Smooth muscle cell (in vitro differentiated cells): ENCODE measurements around the gene SCG3. TPM values are rescaled to one million over a fixed set of nuclear protein-coding genes. Genes with fewer than 3 reads are reported as not detected.

Experiments used
- DNase-seq: peaks from one replicate; lab custom pipeline; 2025; ENCODE audit not compliant: unreplicated experiment; lab: John Stamatoyannopoulos, UW
- H2AFZ ChIP-seq: fragments of 200-600 bp; sonication (generic); 2 replicates; pipeline ENCODE4 v1.6.0; 2016; ENCODE audit warnings: antibody characterized with exemption, low read depth, mild to moderate bottlenecking
- H3F3A ChIP-seq: fragments of 200-600 bp; sonication (generic); 2 replicates; pipeline ENCODE4 v1.6.0; 2017; ENCODE audit warnings: antibody characterized with exemption, low read depth
- H3K27ac ChIP-seq: fragments of 200-600 bp; sonication (generic); 2 replicates; pipeline ENCODE4 v1.5.1; 2016; ENCODE audit warnings: low read depth, mild to moderate bottlenecking
- H3K27me3 ChIP-seq: fragments of 200-600 bp; sonication (generic); 2 replicates; pipeline ENCODE4 v1.6.1; 2016; ENCODE audit warnings: low read depth, mild to moderate bottlenecking
- H3K36me3 ChIP-seq: fragments of 200-600 bp; sonication (generic); 2 replicates; pipeline ENCODE4 v1.5.1; 2016; ENCODE audit warnings: low read depth
- H3K4me1 ChIP-seq: fragments of 200-600 bp; sonication (generic); 2 replicates; pipeline ENCODE4 v1.5.1; 2016; ENCODE audit warnings: low read depth
- H3K4me2 ChIP-seq: fragments of 200-600 bp; sonication (generic); 2 replicates; pipeline ENCODE4 v1.6.0; 2016; ENCODE audit warnings: mild to moderate bottlenecking
- H3K4me3 ChIP-seq: fragments of 200-600 bp; sonication (generic); 2 replicates; pipeline ENCODE4 v1.5.1; 2016; ENCODE audit warnings: mild to moderate bottlenecking
- H3K79me2 ChIP-seq: fragments of 200-600 bp; sonication (generic); 2 replicates; pipeline ENCODE4 v1.6.0; 2016; ENCODE audit warnings: low read depth, mild to moderate bottlenecking
- H3K9ac ChIP-seq: fragments of 200-600 bp; sonication (generic); 2 replicates; pipeline ENCODE4 v1.6.0; 2016; ENCODE audit warnings: low read depth
- H3K9me3 ChIP-seq: fragments of 200-600 bp; sonication (generic); replicated peaks from 2 replicates; pipeline ENCODE4 v1.5.1; 2016; ENCODE audit warnings: low read depth
- H4K20me1 ChIP-seq: fragments of 200-600 bp; sonication (generic); 2 replicates; pipeline ENCODE4 v1.6.0; 2016; ENCODE audit warnings: low read depth
- WGBS: methylation state at CpG from one replicate; pipeline ENCODE4 v1.1.7; 2016; ENCODE audit warnings: low lambda C conversion rate; 5-methylcytosine and 5-hydroxymethylcytosine counted together
- polyA plus RNA-seq: library from polyadenylated mRNA; unstranded; fragments of >200 nt; fragmentation: Nextera tagmentation; extraction: Ambion mirVana; gene quantifications from 2 replicates; pipeline ENCODE4 v1.2.1, GENCODE V29; 2016
- total RNA-seq: library from RNA; depleted of rRNA; stranded (reverse); fragments of >200 nt; gene quantifications from 2 replicates; pipeline ENCODE4 v1.2.3, GENCODE V29; 2014
- TF ChIP-seq, protein P1 (sequence below): fragments of 200-600 bp; sonication (generic); IDR thresholded peaks from 2 replicates; pipeline ENCODE4 v1.5.1; 2017; ENCODE audit warnings: borderline replicate concordance, mild to moderate bottlenecking, antibody characterized with exemption; ENCODE audit not compliant: insufficient read depth, poor library complexity, severe bottlenecking

Gene SCG3
- total and polyA plus RNA-seq, 2 experiments from 2014 or later, result not detected

GRCh38 chr15:51687565-51687964 lies 6.3 kb downstream of the SCG3 start:
- no peak overlapping the region for H3K27ac ChIP-seq
- TF ChIP-seq, protein P1, sequence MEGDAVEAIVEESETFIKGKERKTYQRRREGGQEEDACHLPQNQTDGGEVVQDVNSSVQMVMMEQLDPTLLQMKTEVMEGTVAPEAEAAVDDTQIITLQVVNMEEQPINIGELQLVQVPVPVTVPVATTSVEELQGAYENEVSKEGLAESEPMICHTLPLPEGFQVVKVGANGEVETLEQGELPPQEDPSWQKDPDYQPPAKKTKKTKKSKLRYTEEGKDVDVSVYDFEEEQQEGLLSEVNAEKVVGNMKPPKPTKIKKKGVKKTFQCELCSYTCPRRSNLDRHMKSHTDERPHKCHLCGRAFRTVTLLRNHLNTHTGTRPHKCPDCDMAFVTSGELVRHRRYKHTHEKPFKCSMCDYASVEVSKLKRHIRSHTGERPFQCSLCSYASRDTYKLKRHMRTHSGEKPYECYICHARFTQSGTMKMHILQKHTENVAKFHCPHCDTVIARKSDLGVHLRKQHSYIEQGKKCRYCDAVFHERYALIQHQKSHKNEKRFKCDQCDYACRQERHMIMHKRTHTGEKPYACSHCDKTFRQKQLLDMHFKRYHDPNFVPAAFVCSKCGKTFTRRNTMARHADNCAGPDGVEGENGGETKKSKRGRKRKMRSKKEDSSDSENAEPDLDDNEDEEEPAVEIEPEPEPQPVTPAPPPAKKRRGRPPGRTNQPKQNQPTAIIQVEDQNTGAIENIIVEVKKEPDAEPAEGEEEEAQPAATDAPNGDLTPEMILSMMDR, result no peak
- H3F3A ChIP-seq, result no peaks in the 10 kb centered on the region
- H3K4me2 ChIP-seq, result no peak overlapping the region
- H3K9ac ChIP-seq, result no peak overlapping the region
- H2AFZ ChIP-seq, result no peak overlapping the region
- DNase-seq, result no peak
- no peaks in the 10 kb centered on the region for H4K20me1 ChIP-seq
- H3K36me3 ChIP-seq, result no peaks in the 10 kb centered on the region
- no peaks in the 10 kb centered on the region for H3K79me2 ChIP-seq
- H3K9me3 ChIP-seq, result no peaks in the 10 kb centered on the region
- peaks cover 14% of the 10 kb centered on the region for H3K27me3 ChIP-seq
- no peak overlapping the region for H3K4me3 ChIP-seq
- H3K4me1 ChIP-seq, result no peaks in the 10 kb centered on the region
- WGBS, result 93% methylated on average over 1 of the region's 1 CpG

DNA sequence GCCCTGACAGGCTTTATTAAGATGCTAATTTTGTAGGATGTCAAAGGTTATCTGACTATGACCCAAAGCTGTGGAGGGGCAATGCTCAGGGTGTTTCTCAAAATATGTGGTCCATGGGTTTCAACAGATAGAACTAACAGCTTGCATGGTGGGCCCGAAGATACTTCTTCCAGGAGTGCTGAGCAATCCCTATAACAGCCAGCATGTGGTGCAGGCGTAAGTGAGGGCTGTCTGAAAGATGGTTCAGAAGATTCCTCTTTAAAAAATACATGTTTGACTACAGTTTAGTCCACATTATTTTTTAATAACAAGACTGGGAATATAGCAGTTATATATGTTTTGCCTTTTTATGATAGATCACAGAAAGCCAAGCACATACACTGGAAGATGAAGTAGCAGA lies 7.6 kb downstream of the SCG3 start:
- Histone ChIP-seq H3K4me2 (no peak overlapping the region), H3K9me3 (no peaks in the 10 kb centered on the region), H3F3A (no peaks in the 10 kb centered on the region), H2AFZ (no peak overlapping the region), H3K36me3 (no peaks in the 10 kb centered on the region), H3K4me3 (no peak overlapping the region), H3K9ac (no peak overlapping the region), H3K4me1 (no peaks in the 10 kb centered on the region), H3K79me2 (no peaks in the 10 kb centered on the region), H4K20me1 (no peaks in the 10 kb centered on the region), H3K27me3 (peaks cover 8% of the 10 kb centered on the region), H3K27ac (no peak overlapping the region)
- 91% methylated on average over 2 of the region's 2 CpGs for WGBS
- no peak for DNase-seq
- TF ChIP-seq, protein P1, result no peak

DNA sequence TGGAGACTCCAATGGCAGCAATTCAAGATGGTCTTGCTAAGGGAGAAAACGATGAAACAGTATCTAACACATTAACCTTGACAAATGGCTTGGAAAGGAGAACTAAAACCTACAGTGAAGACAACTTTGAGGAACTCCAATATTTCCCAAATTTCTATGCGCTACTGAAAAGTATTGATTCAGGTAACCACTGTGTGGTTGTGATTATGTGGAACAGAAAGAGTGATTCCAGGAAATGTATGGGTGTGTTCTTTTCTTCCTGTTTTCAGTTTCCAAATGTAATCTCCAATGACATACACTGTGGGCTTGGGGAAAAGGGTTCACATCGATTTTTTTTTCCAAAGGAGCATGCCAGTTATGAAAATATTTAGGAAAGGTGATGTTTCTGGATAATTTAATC lies 10.9 kb downstream of the SCG3 start:
- TF ChIP-seq, protein P1, result no peak

DNA sequence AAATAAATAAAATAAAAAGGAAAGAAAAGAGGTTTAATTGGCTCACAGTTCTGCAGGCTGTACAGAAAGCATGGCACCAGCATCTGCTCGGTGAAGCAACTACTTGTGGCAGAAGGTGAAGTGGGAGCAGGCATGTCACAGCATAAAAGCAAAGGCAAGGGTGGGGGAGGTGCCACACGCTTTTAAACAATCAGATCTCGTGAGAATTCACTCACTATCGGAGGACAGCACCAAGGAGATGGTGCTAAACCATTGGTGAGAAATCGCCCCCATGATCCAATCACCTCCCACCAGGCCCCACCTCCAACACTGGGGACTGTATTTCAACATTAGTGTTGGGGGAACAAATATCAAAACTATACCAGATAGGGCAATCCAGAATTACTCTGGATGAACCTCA lies 15.3 kb downstream of the SCG3 start:
- no peak overlapping the region for H3K4me3 ChIP-seq
- H3K4me1 ChIP-seq, result no peaks in the 10 kb centered on the region
- H3K36me3 ChIP-seq, result no peaks in the 10 kb centered on the region
- peaks cover under 1% of the 10 kb centered on the region for H3K27me3 ChIP-seq
- no peak overlapping the region for H3K4me2 ChIP-seq
- H3K9ac ChIP-seq, result no peak overlapping the region
- no peak overlapping the region for H3K27ac ChIP-seq
- no peaks in the 10 kb centered on the region for H3F3A ChIP-seq
- no peaks in the 10 kb centered on the region for H4K20me1 ChIP-seq
- DNase-seq, result no peak
- WGBS, result 95% methylated on average over 5 of the region's 5 CpGs
- H2AFZ ChIP-seq, result no peak overlapping the region
- no peaks in the 10 kb centered on the region for H3K9me3 ChIP-seq
- TF ChIP-seq, protein P1, result no peak
- H3K79me2 ChIP-seq, result no peaks in the 10 kb centered on the region

More for the DNA sequence above, 10.9 kb downstream of the SCG3 start:
- Histone ChIP-seq H3K4me2 (no peak overlapping the region), H3K79me2 (no peaks in the 10 kb centered on the region), H4K20me1 (no peaks in the 10 kb centered on the region), H3K36me3 (no peaks in the 10 kb centered on the region), H3K27ac (no peak overlapping the region), H2AFZ (no peak overlapping the region), H3F3A (no peaks in the 10 kb centered on the region), H3K4me1 (no peaks in the 10 kb centered on the region), H3K9me3 (no peaks in the 10 kb centered on the region), H3K9ac (no peak overlapping the region), H3K4me3 (no peak overlapping the region), H3K27me3 (peaks cover 5% of the 10 kb centered on the region)
- no peak for DNase-seq
- WGBS, result 92% methylated on average over 3 of the region's 3 CpGs
